NT2/D1 (cell line): Measurements from ENCODE around the gene MAST4.

Experiments used
- DNase-seq: peaks from one replicate; pipeline ENCODE4 v3.0.0-alpha.2; 2011; ENCODE audit warnings: low read depth, low spot score
- H3K27me3 ChIP-seq: 2 replicates; pipeline ENCODE4 v1.6.0; 2011; ENCODE audit warnings: mild to moderate bottlenecking; ENCODE audit not compliant: insufficient read length, insufficient read depth
- H3K36me3 ChIP-seq: 2 replicates; pipeline ENCODE4 v1.6.1; 2011; ENCODE audit warnings: mild to moderate bottlenecking, low read length, mixed read lengths; ENCODE audit not compliant: insufficient read depth, insufficient read length
- H3K4me1 ChIP-seq: 2 replicates; pipeline ENCODE4 v1.5.1; 2011; ENCODE audit not compliant: insufficient read depth, insufficient read length
- H3K4me3 ChIP-seq: 2 replicates; pipeline ENCODE4 v1.5.1; 2011; ENCODE audit warnings: low read depth; ENCODE audit not compliant: insufficient read length
- H3K9ac ChIP-seq: 2 replicates; pipeline ENCODE4 v1.6.0; 2011; ENCODE audit warnings: low read depth; ENCODE audit not compliant: insufficient read length
- H3K9me3 ChIP-seq: 2 replicates; pipeline ENCODE4 v1.5.1; 2011; ENCODE audit warnings: mild to moderate bottlenecking, low read length; ENCODE audit not compliant: insufficient read depth
- SUZ12 ChIP-seq: IDR thresholded peaks from 2 replicates; pipeline ENCODE4 v1.6.1; 2011; ENCODE audit not compliant: insufficient read length, insufficient read depth; ENCODE audit errors: extremely low read depth
- YY1 ChIP-seq: IDR thresholded peaks from 2 replicates; pipeline ENCODE4 v1.6.1; 2011; ENCODE audit not compliant: insufficient read length, insufficient read depth
- ZNF274 ChIP-seq: IDR thresholded peaks from 2 replicates; pipeline ENCODE4 v1.6.1; 2011; ENCODE audit warnings: mild to moderate bottlenecking, low read depth, low read length

MAST4 gene

GRCh38 chr5:67003935-67004729 lies 407.9 kb downstream of the MAST4 start:
- Histone ChIP-seq H3K4me1 (peaks cover 2% of the 10 kb centered on the region), H3K27me3 (no peaks in the 10 kb centered on the region), H3K9me3 (no peaks in the 10 kb centered on the region), H3K9ac (peak overlapping the region; percentile 72), H3K4me3 (peak overlapping the region; percentile 53), H3K36me3 (no peaks in the 10 kb centered on the region)
- DNase-seq: peak; percentile 51
- TF ChIP-seq ZNF274 (no peak), SUZ12 (no peak), YY1 (no peak)

GRCh38 chr5:67004730-67005350 lies 408.6 kb downstream of the MAST4 start:
- no peaks in the 10 kb centered on the region for H3K27me3 ChIP-seq
- H3K9me3 ChIP-seq: no peaks in the 10 kb centered on the region
- H3K36me3 ChIP-seq: no peaks in the 10 kb centered on the region
- H3K4me3 ChIP-seq: peak overlapping the region; percentile 53
- no peak for TF ChIP-seq ZNF274
- no peak for TF ChIP-seq SUZ12
- TF ChIP-seq YY1: no peak
- peak overlapping the region; percentile 67 for H3K9ac ChIP-seq
- peaks cover 2% of the 10 kb centered on the region for H3K4me1 ChIP-seq
- no peak for DNase-seq

- Histone ChIP-seq H3K27me3 (no peaks in the 10 kb centered on the region), H3K36me3 (no peaks in the 10 kb centered on the region), H3K9ac (no peak overlapping the region), H3K4me3 (no peak overlapping the region), H3K9me3 (no peaks in the 10 kb centered on the region), H3K4me1 (peaks cover 2% of the 10 kb centered on the region)
- DNase-seq: no peak
- no peak for TF ChIP-seq YY1
These were observed 409.7 kb downstream of the MAST4 start for GRCh38 chr5:67005737-67006499.

GRCh38 chr5:67006500-67006848 lies 410.3 kb downstream of the MAST4 start:
- Histone ChIP-seq H3K4me3 (no peak overlapping the region), H3K4me1 (peaks cover 2% of the 10 kb centered on the region), H3K27me3 (no peaks in the 10 kb centered on the region), H3K9ac (no peak overlapping the region), H3K9me3 (no peaks in the 10 kb centered on the region), H3K36me3 (no peaks in the 10 kb centered on the region)
- DNase-seq: no peak
- TF ChIP-seq SUZ12 (no peak), YY1 (no peak), ZNF274 (no peak)

- TF ChIP-seq ZNF274: no peak
- no peak for TF ChIP-seq SUZ12
- TF ChIP-seq YY1: no peak
- DNase-seq: no peak
- no peaks in the 10 kb centered on the region for H3K4me1 ChIP-seq
These were observed 412.8 kb downstream of the MAST4 start for GRCh38 chr5:67009028-67009427.

GRCh38 chr5:67010684-67011409 lies 414.7 kb downstream of the MAST4 start:
- TF ChIP-seq SUZ12 (no peak), ZNF274 (no peak), YY1 (no peak)
- H3K27me3 ChIP-seq: no peaks in the 10 kb centered on the region
- H3K36me3 ChIP-seq: no peaks in the 10 kb centered on the region
- H3K4me1 ChIP-seq: no peaks in the 10 kb centered on the region
- DNase-seq: no peak
- H3K9me3 ChIP-seq: no peaks in the 10 kb centered on the region
- no peak overlapping the region for H3K9ac ChIP-seq
- H3K4me3 ChIP-seq: no peak overlapping the region

More at GRCh38 chr5:67009028-67009427, 412.8 kb downstream of the MAST4 start:
- Histone ChIP-seq H3K9ac (no peak overlapping the region), H3K4me3 (no peak overlapping the region), H3K9me3 (no peaks in the 10 kb centered on the region), H3K36me3 (no peaks in the 10 kb centered on the region), H3K27me3 (no peaks in the 10 kb centered on the region)
